Mucosa of descending colon (tissue), 3 donors: ENCODE measurements around the gene MCUR1. TPM values are rescaled to one million over a fixed set of nuclear protein-coding genes. Genes with fewer than 3 reads are reported as not detected.

Source experiments
- ATAC-seq: fragments of 200-7000 bp; cut with Tn5 transposase; one replicate; pipeline ENCODE4 v1.9.1; 2020; ENCODE audit warnings: mild to moderate bottlenecking, moderate library complexity
- DNase-seq, 3 donors: peaks; one replicate each; pipeline ENCODE4 v3.0.0-alpha.2; 2020
- H3K36me3 ChIP-seq: fragments of 200-600 bp; one replicate; pipeline ENCODE4 v1.8.0; 2021; ENCODE audit warnings: low read depth, mild to moderate bottlenecking
- H3K4me1 ChIP-seq: fragments of 200-600 bp; one replicate; pipeline ENCODE4 v1.8.0; 2021; ENCODE audit warnings: low read depth, mild to moderate bottlenecking
- H3K4me3 ChIP-seq: fragments of 200-600 bp; one replicate; pipeline ENCODE4 v1.8.0; 2021; ENCODE audit warnings: mild to moderate bottlenecking
- H3K9me3 ChIP-seq: fragments of 200-600 bp; one replicate; pipeline ENCODE4 v1.8.0; 2021; ENCODE audit warnings: mild to moderate bottlenecking
- intact Hi-C, 2 donors: fragments of 100-400 bp; cut with DNase I in 1 of 2; cut with micrococcal nuclease in 1 of 2; formaldehyde crosslinking; loops; one replicate each; pipeline versions ENCODE4 v1.11.0 to v1.11.1; 2022; cut with DNase I, micrococcal nuclease
- total RNA-seq, 3 donors: library from RNA; stranded (reverse); fragmentation: NEBNext Ultra II Directional in 2 of 3; extraction: Animal tissue kit (Norgen Biotek cat#: 25700) in 2 of 3; gene quantifications; one replicate each; pipeline versions ENCODE4 v1.2.1 to v1.2.4, GENCODE V29; 2021 to 2023
- TF ChIP-seq, protein P1 (sequence below): fragments of 200-600 bp; IDR thresholded peaks from one replicate; pipeline ENCODE4 v1.8.0; 2022; ENCODE audit warnings: antibody characterized with exemption, mild to moderate bottlenecking
- donor health status: DM: no; HTN: no; CAD: no; lungs with moderate emphysema.
- donor health status: DM: no; HTN: no; CAD: no.
- donor health status: DM: no; HTN: yes; CAD: no.

MCUR1 gene
- total RNA-seq, 3 donors from 2014 or later, result 26.2 to 45.4 (median 33.6) TPM

DNA sequence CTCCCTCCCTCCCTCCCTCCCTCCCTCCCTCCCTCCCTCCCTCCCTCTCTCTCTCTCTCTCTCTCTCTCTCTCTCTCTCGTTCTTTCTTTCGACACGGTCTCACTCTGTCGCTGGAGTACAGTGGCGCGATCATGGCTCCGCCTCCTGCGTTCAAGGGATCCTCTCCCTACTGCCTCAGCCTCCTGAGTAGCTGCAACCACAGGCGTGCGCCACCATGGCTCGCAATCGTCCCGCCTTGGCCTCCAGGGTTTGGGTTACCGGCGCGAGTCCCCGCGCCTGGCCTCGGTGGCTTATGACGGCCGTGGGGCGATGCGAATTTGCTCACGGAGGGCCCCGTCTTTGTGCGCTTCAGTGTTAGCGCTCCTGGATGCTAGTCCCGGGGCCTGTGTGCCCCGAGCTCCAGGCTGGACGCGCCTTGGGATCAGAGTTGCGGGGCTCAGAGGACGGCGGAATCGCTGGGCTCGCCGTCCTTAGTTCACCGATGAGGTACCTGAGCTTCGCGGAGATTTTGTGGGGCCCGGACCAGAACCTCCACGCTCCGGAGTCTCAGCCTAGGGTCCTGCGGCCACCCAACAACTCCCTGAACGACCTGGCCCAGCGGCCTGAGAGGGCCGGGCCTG lies 45.2 kb downstream of the MCUR1 start:
- ATAC-seq (no peak), DNase-seq (no peak)
- H3K4me1 ChIP-seq, result no peaks in the 10 kb centered on the region
- intact Hi-C loops, result no loop called here
- H3K9me3 ChIP-seq, result no peaks in the 10 kb centered on the region
- H3K36me3 ChIP-seq, result no peaks in the 10 kb centered on the region
- TF ChIP-seq, protein P1, sequence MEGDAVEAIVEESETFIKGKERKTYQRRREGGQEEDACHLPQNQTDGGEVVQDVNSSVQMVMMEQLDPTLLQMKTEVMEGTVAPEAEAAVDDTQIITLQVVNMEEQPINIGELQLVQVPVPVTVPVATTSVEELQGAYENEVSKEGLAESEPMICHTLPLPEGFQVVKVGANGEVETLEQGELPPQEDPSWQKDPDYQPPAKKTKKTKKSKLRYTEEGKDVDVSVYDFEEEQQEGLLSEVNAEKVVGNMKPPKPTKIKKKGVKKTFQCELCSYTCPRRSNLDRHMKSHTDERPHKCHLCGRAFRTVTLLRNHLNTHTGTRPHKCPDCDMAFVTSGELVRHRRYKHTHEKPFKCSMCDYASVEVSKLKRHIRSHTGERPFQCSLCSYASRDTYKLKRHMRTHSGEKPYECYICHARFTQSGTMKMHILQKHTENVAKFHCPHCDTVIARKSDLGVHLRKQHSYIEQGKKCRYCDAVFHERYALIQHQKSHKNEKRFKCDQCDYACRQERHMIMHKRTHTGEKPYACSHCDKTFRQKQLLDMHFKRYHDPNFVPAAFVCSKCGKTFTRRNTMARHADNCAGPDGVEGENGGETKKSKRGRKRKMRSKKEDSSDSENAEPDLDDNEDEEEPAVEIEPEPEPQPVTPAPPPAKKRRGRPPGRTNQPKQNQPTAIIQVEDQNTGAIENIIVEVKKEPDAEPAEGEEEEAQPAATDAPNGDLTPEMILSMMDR, result no peak
- no peak overlapping the region for H3K4me3 ChIP-seq

DNA sequence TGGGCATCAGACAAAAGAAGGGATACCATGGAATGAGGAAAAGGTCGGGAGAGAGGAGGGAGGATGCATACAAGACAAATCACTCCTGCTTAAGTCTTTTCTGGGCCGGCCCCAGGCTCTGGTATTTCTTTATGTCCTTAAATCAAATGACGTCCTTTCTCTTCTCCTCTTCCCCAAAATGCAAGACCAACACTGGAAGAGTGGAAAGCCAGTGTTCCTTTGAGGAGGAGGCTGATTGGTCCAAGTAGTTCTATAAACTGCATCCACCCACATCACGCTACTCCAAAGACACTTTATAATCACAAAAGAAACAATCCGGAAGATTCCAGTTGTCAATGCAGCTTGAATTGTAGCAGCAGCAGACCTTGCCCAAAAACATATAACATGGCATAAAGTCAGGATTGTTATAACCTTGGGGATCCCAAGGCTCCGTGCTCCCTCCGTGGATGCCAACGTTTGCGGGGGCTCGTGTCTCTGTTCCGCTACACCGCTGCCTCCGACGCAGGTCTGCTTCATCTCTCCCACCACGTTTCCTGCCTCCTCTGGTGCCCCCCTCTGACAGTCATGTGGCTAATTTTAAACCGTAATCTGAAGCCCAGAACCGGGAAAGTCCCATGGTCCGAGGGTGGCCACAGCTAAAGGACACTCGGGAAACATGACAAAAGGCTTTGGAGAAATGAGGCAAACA lies 47.1 kb downstream of the MCUR1 start:
- DNase-seq (peak in 1 of 3 donors; percentile 39), ATAC-seq (peak; percentile 39)
- H3K4me1 ChIP-seq, result peaks cover 3% of the 10 kb centered on the region
- no peak overlapping the region for H3K4me3 ChIP-seq
- intact Hi-C loops, result no loop called here
- H3K9me3 ChIP-seq, result no peaks in the 10 kb centered on the region
- TF ChIP-seq, protein P1, result no peak
- no peaks in the 10 kb centered on the region for H3K36me3 ChIP-seq

DNA sequence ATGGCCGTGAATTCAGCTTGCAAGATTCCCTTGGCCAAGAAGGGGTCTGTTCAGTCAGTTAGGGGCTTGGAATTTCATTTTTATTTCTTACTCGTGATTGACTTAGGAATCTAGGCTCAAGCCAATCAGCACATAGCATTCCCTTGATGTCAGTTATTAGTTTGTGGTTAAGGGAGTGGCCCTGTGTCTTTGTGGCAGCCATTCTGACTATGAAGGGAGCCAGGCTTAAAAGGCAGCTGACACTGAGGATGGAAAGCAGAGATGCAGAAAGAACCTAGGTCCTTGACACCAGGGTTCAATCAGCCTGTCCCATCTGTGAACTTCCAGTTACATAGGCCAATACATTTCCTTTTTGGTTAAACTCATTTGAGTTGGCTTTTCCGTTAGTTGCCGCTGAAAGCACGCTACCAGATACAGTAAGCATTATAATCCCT lies 48.1 kb downstream of the MCUR1 start:
- intact Hi-C loops, result no loop called here
- H3K9me3 ChIP-seq, result no peaks in the 10 kb centered on the region
- H3K36me3 ChIP-seq, result no peaks in the 10 kb centered on the region
- TF ChIP-seq, protein P1, result no peak
- ATAC-seq (no peak), DNase-seq (no peak)
- H3K4me3 ChIP-seq, result no peak overlapping the region
- H3K4me1 ChIP-seq, result peaks cover 3% of the 10 kb centered on the region

DNA sequence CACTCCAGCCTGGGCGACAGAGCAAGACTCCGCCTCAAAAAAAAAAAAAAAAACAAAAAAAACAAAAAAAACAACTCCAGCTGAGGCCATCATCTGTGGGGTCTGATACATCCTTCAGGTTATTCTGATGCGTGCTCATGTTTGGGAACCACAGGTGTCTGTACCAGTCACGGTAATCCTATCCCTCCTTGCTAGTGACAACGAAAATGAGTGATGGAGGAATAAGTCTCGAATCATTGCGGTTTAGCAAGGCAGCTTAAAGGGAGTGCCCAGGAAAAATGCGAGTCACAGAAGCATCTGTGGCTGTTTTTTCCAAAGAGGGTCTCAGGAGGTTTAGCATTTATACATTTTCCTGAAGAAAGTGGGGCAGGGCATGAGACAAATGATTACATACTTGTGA lies 48.8 kb downstream of the MCUR1 start:
- DNase-seq (no peak), ATAC-seq (no peak)
- H3K9me3 ChIP-seq, result no peaks in the 10 kb centered on the region
- no peak overlapping the region for H3K4me3 ChIP-seq
- H3K4me1 ChIP-seq, result peaks cover 3% of the 10 kb centered on the region
- no peaks in the 10 kb centered on the region for H3K36me3 ChIP-seq
- intact Hi-C loops, result no loop called here
- TF ChIP-seq, protein P1, result no peak

DNA sequence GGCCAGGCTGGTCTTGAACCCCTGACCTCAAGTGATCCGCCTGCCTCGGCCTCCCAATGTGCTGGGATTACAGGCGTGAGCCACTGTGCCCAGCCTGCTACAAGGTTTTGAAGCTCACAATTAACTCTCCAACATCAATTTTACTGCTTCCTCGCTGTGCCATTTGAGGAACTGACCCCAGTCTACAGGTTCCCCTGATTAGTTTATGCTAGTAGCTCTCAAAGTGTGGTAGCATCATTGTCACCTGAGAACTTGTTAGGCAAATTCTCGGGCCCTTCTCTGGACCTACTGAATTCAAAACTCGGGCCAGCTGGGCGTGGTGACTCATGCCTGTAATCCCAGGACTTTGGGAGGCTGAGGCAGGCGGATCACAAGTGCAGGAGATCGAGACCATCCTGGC lies 49.4 kb downstream of the MCUR1 start:
- Histone ChIP-seq H3K4me1 (peaks cover 3% of the 10 kb centered on the region), H3K4me3 (no peak overlapping the region), H3K36me3 (no peaks in the 10 kb centered on the region), H3K9me3 (no peaks in the 10 kb centered on the region)
- intact Hi-C loops, result no loop called here
- TF ChIP-seq, protein P1, result no peak
- no peak for ATAC-seq
- DNase-seq, result no peak
